GM19193 (cell line): Measurements from ENCODE around the gene ULBP1.

Experiments used
- POLR2A ChIP-seq: IDR thresholded peaks from 4 replicates; pipeline ENCODE4 v1.6.1; 2011; ENCODE audit not compliant: insufficient read depth, insufficient read length; ENCODE audit errors: extremely low read depth

The ULBP1 gene

GRCh38 chr6:149925974-149926777, 37.6 kb upstream of the ULBP1 start:
- no peak for TF ChIP-seq POLR2A

GRCh38 chr6:149929422-149929821, 34.3 kb upstream of the ULBP1 start:
- no peak for TF ChIP-seq POLR2A

GRCh38 chr6:149931501-149931900, 32.2 kb upstream of the ULBP1 start:
- no peak for TF ChIP-seq POLR2A

GRCh38 chr6:149933036-149933435, 30.7 kb upstream of the ULBP1 start:
- TF ChIP-seq POLR2A = no peak

GRCh38 chr6:149933461-149933860, 30.3 kb upstream of the ULBP1 start:
- TF ChIP-seq POLR2A = no peak

- no peak for TF ChIP-seq POLR2A
Measured at GRCh38 chr6:149934249-149935156, 29.2 kb upstream of the ULBP1 start.

- TF ChIP-seq POLR2A = no peak
Measured at GRCh38 chr6:149935246-149935645, 28.5 kb upstream of the ULBP1 start.

GRCh38 chr6:149935668-149936067, 28.1 kb upstream of the ULBP1 start:
- no peak for TF ChIP-seq POLR2A

- no peak for TF ChIP-seq POLR2A
Measured at GRCh38 chr6:149936743-149937142, 27.0 kb upstream of the ULBP1 start.

- no peak for TF ChIP-seq POLR2A
Measured at GRCh38 chr6:149938571-149939355, 25.0 kb upstream of the ULBP1 start.

- TF ChIP-seq POLR2A = no peak
Measured at GRCh38 chr6:149939356-149939648, 24.4 kb upstream of the ULBP1 start.

- TF ChIP-seq POLR2A = no peak
Measured at GRCh38 chr6:149939909-149940671, 23.7 kb upstream of the ULBP1 start.

GRCh38 chr6:149940672-149940982, 23.1 kb upstream of the ULBP1 start:
- TF ChIP-seq POLR2A = no peak

- no peak for TF ChIP-seq POLR2A
Measured at GRCh38 chr6:149941583-149942460, 21.9 kb upstream of the ULBP1 start, which contains the start of gene ULBP2. TSS of gene ULBP2 (plus strand) at chr6:149942014. CDS start at chr6:149942073, 59 bp downstream.
